Measurements from ENCODE around the gene CEP68. TPM values are rescaled to one million over a fixed set of nuclear protein-coding genes. Genes with fewer than 3 reads are reported as not detected.

The CEP68 gene
- total RNA-seq, 1 donor from 2014 or later, result 25.0 TPM

- no peaks in the 10 kb centered on the region for H3K27me3 ChIP-seq
- H3K4me3 ChIP-seq, result no peak overlapping the region
- H3K9me3 ChIP-seq, result no peaks in the 10 kb centered on the region
- DNase-seq (ENCODE audit: extremely low spot score in 2 of 2), result no peak
- H3K27ac ChIP-seq, result no peak overlapping the region
- H3K36me3 ChIP-seq, result no peaks in the 10 kb centered on the region
- TF ChIP-seq CTCF (IDR thresholded peaks at IDR 0.05) (no peak), POLR2A (IDR thresholded peaks at IDR 0.05) (no peak), POLR2AphosphoS5 (IDR thresholded peaks at IDR 0.05; ENCODE audit: insufficient read depth in 1 of 2, low read depth in 1 of 2) (no peak)
- peaks cover 4% of the 10 kb centered on the region for H3K4me1 ChIP-seq
- intact Hi-C loops (cut with DNase I), result no loop called here
Observed at GRCh38 chr2:65037178-65037577, 19.0 kb upstream of the CEP68 start.

GRCh38 chr2:65039640-65040039, 16.6 kb upstream of the CEP68 start:
- Histone ChIP-seq H3K27ac (no peak overlapping the region), H3K27me3 (no peaks in the 10 kb centered on the region), H3K36me3 (no peaks in the 10 kb centered on the region), H3K4me3 (no peak overlapping the region), H3K4me1 (no peaks in the 10 kb centered on the region), H3K9me3 (no peaks in the 10 kb centered on the region)
- intact Hi-C loops (cut with DNase I), result loop anchor here (2.0 kb wide), 1 partner anchor 121 kb away; no protein-coding TSS in a partner anchor
- no peak for TF ChIP-seq POLR2A (IDR thresholded peaks at IDR 0.05)
- TF ChIP-seq POLR2AphosphoS5 (IDR thresholded peaks at IDR 0.05; ENCODE audit: insufficient read depth in 1 of 2, low read depth in 1 of 2), result no peak
- TF ChIP-seq CTCF (IDR thresholded peaks at IDR 0.05), result no peak
- DNase-seq (ENCODE audit: extremely low spot score in 2 of 2), result no peak

- intact Hi-C loops (cut with DNase I), result loop anchor here (2.0 kb wide), 1 partner anchor 122 kb away; no protein-coding TSS in a partner anchor
- TF ChIP-seq CTCF (IDR thresholded peaks at IDR 0.05) (peak; percentile 90 to 93 (median 92)), POLR2A (IDR thresholded peaks at IDR 0.05) (no peak), POLR2AphosphoS5 (IDR thresholded peaks at IDR 0.05; ENCODE audit: insufficient read depth in 1 of 2, low read depth in 1 of 2) (peak; percentile 18 to 58)
- Histone ChIP-seq H3K27ac (no peak overlapping the region), H3K36me3 (no peaks in the 10 kb centered on the region), H3K27me3 (no peaks in the 10 kb centered on the region), H3K4me1 (no peaks in the 10 kb centered on the region), H3K4me3 (peak overlapping the region in 1 of 2 donors; percentile 8), H3K9me3 (no peaks in the 10 kb centered on the region)
- DNase-seq (ENCODE audit: extremely low spot score in 2 of 2), result no peak
Observed at GRCh38 chr2:65040400-65041261, 15.6 kb upstream of the CEP68 start.

GRCh38 chr2:65043001-65043400, 13.2 kb upstream of the CEP68 start:
- H3K4me1 ChIP-seq, result no peaks in the 10 kb centered on the region
- no peaks in the 10 kb centered on the region for H3K27me3 ChIP-seq
- no peaks in the 10 kb centered on the region for H3K36me3 ChIP-seq
- TF ChIP-seq POLR2AphosphoS5 (IDR thresholded peaks at IDR 0.05; ENCODE audit: insufficient read depth in 1 of 2, low read depth in 1 of 2) (no peak), POLR2A (IDR thresholded peaks at IDR 0.05) (no peak), CTCF (IDR thresholded peaks at IDR 0.05) (no peak)
- no peaks in the 10 kb centered on the region for H3K9me3 ChIP-seq
- no peak overlapping the region for H3K4me3 ChIP-seq
- intact Hi-C loops (cut with DNase I), result no loop called here
- H3K27ac ChIP-seq, result no peak overlapping the region
- no peak for DNase-seq (ENCODE audit: extremely low spot score in 2 of 2)
